ENCODE data around the gene KRTAP12-3.
"Not testable (repeated sequence)": the region's sequence is repeated elsewhere in the genome, so short reads cannot be mapped to it uniquely, and the experiment has no call there.

GRCh38 chr21:44638506-44639330, 19.0 kb upstream of the KRTAP12-3 start:
- TF ChIP-seq CTCF, POLR2A, POLR2AphosphoS5, EP300 (IDR thresholded peaks at IDR 0.05): not testable (repeated sequence)

Measured in upper lobe of left lung (tissue), 4 donors.